22Rv1 (cell line): ENCODE measurements around the gene UNC13D.
"Not testable (repeated sequence)": the region's sequence is repeated elsewhere in the genome, so short reads cannot be mapped to it uniquely, and the experiment has no call there.

Experiments
- CTCF ChIP-seq: fragments of 450-650 bp; IDR thresholded peaks from 2 replicates; pipeline ENCODE4 v1.5.1; 2017; ENCODE audit warnings: mild to moderate bottlenecking
- ZFX ChIP-seq: fragments of 450-650 bp; IDR thresholded peaks from 2 replicates; pipeline ENCODE4 v1.6.1; 2017; ENCODE audit warnings: antibody characterized with exemption, borderline replicate concordance

GRCh38 chr17:75885860-75886259 lies 41.7 kb upstream of the UNC13D start:
- TF ChIP-seq CTCF, ZFX: not testable (repeated sequence)
